Uterus (tissue), 4 donors: Measurements from ENCODE around the gene TMEM59. TPM values are rescaled to one million over a fixed set of nuclear protein-coding genes. Genes with fewer than 3 reads are reported as not detected.
"Not testable (repeated sequence)": the region's sequence is repeated elsewhere in the genome, so short reads cannot be mapped to it uniquely, and the experiment has no call there.

Experiments
- DNase-seq, 2 donors: peaks; one replicate each; pipeline ENCODE4 v3.0.0-alpha.2; 2019 to 2020
- H3K27ac ChIP-seq, 2 donors: fragments of 200-600 bp; sonication (generic); 1 replicate in 1 of 2; 2 replicates in 1 of 2; pipeline ENCODE4 v1.5.1; 2016 to 2018
- H3K27me3 ChIP-seq, 2 donors: fragments of 200-600 bp; sonication (generic); one replicate each; pipeline ENCODE4 v1.5.1; 2018 to 2019; ENCODE audit warnings: control low read depth in 1 of 2
- H3K36me3 ChIP-seq, 2 donors: fragments of 200-600 bp; sonication (generic); one replicate each; pipeline ENCODE4 v1.5.1; 2019; ENCODE audit warnings: control low read depth in 1 of 2
- H3K4me1 ChIP-seq, 2 donors: fragments of 200-600 bp; sonication (generic); one replicate each; pipeline ENCODE4 v1.5.1; 2018 to 2019; ENCODE audit warnings: control low read depth in 1 of 2
- H3K4me3 ChIP-seq, 2 donors: fragments of 200-600 bp; sonication (generic); 1 replicate in 1 of 2; 2 replicates in 1 of 2; pipeline ENCODE4 v1.5.1; 2018 to 2019; ENCODE audit warnings: mild to moderate bottlenecking in 1 of 2
- H3K9me3 ChIP-seq, 2 donors: fragments of 200-600 bp; sonication (generic); one replicate each; pipeline ENCODE4 v1.5.1; 2019; ENCODE audit warnings: control low read depth in 1 of 2
- POLR2A ChIP-seq, 2 donors: fragments of 450-650 bp; IDR thresholded peaks; one replicate each; pipeline ENCODE4 v1.6.1; 2016; ENCODE audit warnings: antibody characterized with exemption in 2 of 2, mild to moderate bottlenecking in 1 of 2, moderate library complexity in 1 of 2
- intact Hi-C: fragments of 100-400 bp; cut with DNase I; formaldehyde crosslinking; loops from one replicate; pipeline ENCODE4 v1.15.1; 2023; ENCODE audit warnings: low total_unique reads
- total RNA-seq, 4 donors: library from RNA; depleted of rRNA in 3 of 4; stranded (reverse); fragments of >200 nt in 3 of 4; gene quantifications; one replicate each; pipeline versions ENCODE4 v1.1.0 to v1.2.4, GENCODE V29; 2014 to 2023
- TF ChIP-seq, protein P1 (sequence below), 4 experiments: fragments of 200-600 bp in 2 of 4; fragments of 450-650 bp in 2 of 4; sonication (generic) in 2 of 4; IDR thresholded peaks; one replicate each; pipeline ENCODE4 v1.5.1; 2016 to 2019; ENCODE audit warnings: antibody characterized with exemption in 4 of 4, mild to moderate bottlenecking in 2 of 4, moderate library complexity in 1 of 4
- donor health status: DM: yes; HTN: yes; CAD: no.

Gene TMEM59
- total RNA-seq, 4 donors from 2014 or later: 82.2 to 327 (median 301) TPM

DNA sequence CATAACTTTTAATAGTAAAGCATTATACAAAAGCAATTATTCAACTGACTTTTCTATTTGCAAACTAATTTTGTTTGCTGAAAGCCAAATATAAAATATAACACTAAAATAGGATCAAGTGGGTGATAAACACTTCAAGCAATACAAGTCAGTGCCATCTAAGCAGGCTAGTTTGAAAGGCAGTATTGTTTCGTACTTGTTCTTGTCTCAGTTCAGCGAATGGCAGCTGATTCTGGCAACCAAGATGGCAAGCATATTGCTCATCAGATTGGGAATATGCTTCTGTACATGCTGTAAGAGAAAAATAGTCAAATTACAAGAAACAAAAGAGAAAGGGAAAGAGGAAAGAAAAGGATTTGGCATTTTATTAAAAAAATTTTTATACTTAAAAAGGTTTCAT is 7.5 kb downstream of the TMEM59 start:
- intact Hi-C loops: no loop called here
- Histone ChIP-seq H3K27me3 (no peaks in the 10 kb centered on the region), H3K27ac (no peak overlapping the region), H3K4me3 (no peak overlapping the region), H3K9me3 (no peaks in the 10 kb centered on the region), H3K36me3 (no peaks in the 10 kb centered on the region), H3K4me1 (peaks cover 0 to 4% of the 10 kb centered on the region in 2 donors)
- no peak for DNase-seq
- TF ChIP-seq, protein P1, sequence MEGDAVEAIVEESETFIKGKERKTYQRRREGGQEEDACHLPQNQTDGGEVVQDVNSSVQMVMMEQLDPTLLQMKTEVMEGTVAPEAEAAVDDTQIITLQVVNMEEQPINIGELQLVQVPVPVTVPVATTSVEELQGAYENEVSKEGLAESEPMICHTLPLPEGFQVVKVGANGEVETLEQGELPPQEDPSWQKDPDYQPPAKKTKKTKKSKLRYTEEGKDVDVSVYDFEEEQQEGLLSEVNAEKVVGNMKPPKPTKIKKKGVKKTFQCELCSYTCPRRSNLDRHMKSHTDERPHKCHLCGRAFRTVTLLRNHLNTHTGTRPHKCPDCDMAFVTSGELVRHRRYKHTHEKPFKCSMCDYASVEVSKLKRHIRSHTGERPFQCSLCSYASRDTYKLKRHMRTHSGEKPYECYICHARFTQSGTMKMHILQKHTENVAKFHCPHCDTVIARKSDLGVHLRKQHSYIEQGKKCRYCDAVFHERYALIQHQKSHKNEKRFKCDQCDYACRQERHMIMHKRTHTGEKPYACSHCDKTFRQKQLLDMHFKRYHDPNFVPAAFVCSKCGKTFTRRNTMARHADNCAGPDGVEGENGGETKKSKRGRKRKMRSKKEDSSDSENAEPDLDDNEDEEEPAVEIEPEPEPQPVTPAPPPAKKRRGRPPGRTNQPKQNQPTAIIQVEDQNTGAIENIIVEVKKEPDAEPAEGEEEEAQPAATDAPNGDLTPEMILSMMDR (IDR thresholded peaks at IDR 0.05): no peak
- TF ChIP-seq POLR2A (IDR thresholded peaks at IDR 0.05): no peak

DNA sequence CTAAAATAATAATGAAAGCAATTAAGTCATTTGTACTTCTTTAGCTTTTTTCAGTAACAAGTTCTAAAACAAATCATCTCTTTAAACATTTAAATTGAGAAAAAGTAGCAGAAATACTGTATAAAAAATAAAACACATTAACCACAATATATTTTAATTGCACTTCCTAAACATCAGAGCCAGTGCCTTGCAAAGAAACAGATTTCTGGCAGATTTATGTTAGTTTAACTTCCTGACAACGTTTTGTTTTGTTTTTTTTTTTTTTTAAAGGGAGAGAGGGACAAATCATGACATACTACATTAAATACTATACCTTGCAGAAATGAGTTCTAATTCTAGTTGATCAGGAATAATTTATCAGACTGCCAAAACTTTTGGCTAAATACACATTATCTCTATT is 11.2 kb downstream of the TMEM59 start:
- DNase-seq: no peak
- no peak overlapping the region for H3K27ac ChIP-seq
- intact Hi-C loops: no loop called here
- no peak overlapping the region for H3K4me3 ChIP-seq
- no peaks in the 10 kb centered on the region for H3K9me3 ChIP-seq
- H3K36me3 ChIP-seq: no peaks in the 10 kb centered on the region
- TF ChIP-seq, protein P1 (IDR thresholded peaks at IDR 0.05): no peak
- TF ChIP-seq POLR2A (IDR thresholded peaks at IDR 0.05): no peak
- no peaks in the 10 kb centered on the region for H3K4me1 ChIP-seq
- H3K27me3 ChIP-seq: no peaks in the 10 kb centered on the region

DNA sequence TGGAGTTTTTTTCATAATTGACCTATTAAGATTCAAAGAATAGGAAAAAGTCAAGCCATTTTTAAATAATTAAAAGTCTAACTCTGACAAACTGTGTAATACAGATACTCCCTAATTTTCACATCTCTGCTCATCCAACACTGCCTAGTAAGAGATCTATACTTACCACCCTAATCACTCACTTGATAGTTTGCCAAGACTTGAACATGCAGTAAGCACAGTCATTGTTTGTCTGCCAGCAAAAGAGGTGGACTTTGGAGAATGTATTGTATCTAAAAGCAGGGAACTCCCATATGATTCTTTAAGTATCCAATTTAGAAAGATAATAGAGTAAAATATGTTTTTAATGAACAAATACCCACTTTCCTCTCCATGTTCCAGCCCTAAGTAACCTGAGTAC is 15.5 kb downstream of the TMEM59 start:
- DNase-seq: no peak
- intact Hi-C loops: no loop called here
- no peak overlapping the region for H3K4me3 ChIP-seq
- no peaks in the 10 kb centered on the region for H3K4me1 ChIP-seq
- H3K27me3 ChIP-seq: no peaks in the 10 kb centered on the region
- no peaks in the 10 kb centered on the region for H3K36me3 ChIP-seq
- H3K27ac ChIP-seq: no peak overlapping the region
- no peak for TF ChIP-seq POLR2A (IDR thresholded peaks at IDR 0.05)
- TF ChIP-seq, protein P1 (IDR thresholded peaks at IDR 0.05): no peak
- no peaks in the 10 kb centered on the region for H3K9me3 ChIP-seq

DNA sequence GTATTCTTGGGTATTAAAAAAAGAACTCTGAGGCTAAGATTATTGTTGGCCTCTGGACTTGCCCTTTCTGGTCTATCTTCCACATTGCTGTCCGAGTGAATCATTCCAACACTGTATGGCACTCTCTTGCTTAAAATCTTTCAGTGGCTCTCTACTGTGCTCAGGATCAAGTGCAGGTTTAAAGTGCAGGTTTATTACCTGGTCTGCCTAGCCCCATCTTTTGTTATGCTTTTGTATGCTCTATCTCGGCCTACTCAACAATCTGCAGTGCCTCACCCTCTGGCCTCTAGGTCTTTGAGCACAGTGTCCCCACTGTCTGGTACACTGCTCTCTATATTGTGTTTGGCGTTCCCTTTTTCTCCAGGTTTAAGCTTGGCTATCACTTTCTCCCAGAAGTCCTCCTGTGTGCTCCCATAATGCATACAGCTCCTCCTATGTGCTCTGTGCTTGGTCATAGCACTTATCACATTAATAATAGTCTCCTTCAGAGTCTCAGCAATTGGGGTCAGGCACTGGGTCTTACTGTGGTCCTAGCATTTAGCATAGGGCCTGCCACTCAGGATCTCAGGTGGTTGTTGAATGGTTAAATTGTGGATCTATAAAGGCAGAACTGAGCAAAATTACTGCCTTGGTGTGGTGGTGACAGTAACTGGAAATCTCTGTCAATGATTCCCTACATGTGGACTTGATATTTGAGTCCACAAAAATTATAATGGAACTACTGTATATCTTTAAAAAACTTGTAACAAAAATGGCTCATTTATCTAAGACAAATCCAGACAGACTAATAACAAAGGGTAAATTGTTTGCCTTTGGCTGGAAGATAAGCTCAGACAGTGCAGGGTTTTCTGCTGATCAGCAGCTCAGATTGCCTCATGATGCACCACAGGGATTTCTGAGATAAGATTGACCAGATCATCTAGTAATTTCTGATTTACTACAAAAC is 24.4 kb downstream of the TMEM59 start:
- Histone ChIP-seq H3K27ac (no peak overlapping the region), H3K4me1 (no peaks in the 10 kb centered on the region), H3K4me3 (no peak overlapping the region), H3K27me3 (no peaks in the 10 kb centered on the region), H3K36me3 (no peaks in the 10 kb centered on the region), H3K9me3 (no peaks in the 10 kb centered on the region)
- no peak for DNase-seq
- intact Hi-C loops: no loop called here
- no peak for TF ChIP-seq POLR2A (IDR thresholded peaks at IDR 0.05)
- TF ChIP-seq, protein P1 (IDR thresholded peaks at IDR 0.05): no peak

DNA sequence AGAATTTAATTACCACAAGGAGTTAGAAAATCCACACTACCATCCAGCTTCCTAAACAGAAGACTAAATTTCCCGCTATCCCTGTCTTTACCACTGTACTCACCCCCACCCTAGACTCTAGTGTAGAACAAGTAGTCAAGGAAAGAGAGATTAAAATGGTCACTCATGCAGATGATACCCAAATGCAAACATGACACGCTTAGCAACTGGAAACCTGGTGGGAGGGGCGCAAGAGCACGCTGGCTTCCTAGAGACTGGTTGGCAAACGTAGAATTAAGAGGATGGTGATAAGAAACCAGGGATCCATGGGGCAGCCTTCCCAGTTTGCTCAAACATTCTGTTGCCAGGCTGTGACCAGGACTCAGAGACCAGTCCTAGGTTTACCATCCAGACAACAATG is 25.2 kb downstream of the TMEM59 start:
- TF ChIP-seq, protein P1 (IDR thresholded peaks at IDR 0.05): no peak
- no peak for TF ChIP-seq POLR2A (IDR thresholded peaks at IDR 0.05)
- intact Hi-C loops: no loop called here
- no peaks in the 10 kb centered on the region for H3K36me3 ChIP-seq
- H3K27ac ChIP-seq: no peak overlapping the region
- no peaks in the 10 kb centered on the region for H3K9me3 ChIP-seq
- no peak for DNase-seq
- no peaks in the 10 kb centered on the region for H3K27me3 ChIP-seq
- H3K4me3 ChIP-seq: no peak overlapping the region
- H3K4me1 ChIP-seq: no peaks in the 10 kb centered on the region

DNA sequence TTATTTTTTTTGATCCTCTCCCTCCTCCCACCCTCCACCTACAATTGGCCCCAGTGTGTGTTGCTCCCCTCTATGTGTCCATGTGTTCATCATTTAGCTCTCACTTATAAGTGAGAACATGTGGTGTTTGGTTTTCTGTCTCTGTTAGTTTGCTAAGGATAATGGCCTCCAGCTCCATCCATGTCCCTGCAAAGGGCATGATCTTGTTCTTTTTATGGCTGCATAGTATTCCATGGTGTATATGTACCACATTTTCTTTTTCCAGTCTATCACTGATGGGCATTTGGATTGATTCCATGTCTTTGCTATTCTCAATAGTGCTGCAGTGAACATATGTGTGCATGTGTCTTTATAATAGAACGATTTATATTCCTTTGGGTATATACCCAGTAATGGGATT is 28.2 kb downstream of the TMEM59 start:
- intact Hi-C loops, H3K9me3 ChIP-seq, H3K4me1 ChIP-seq, H3K27ac ChIP-seq, DNase-seq, H3K27me3 ChIP-seq, H3K4me3 ChIP-seq, H3K36me3 ChIP-seq: not testable (repeated sequence)
